Hematopoietic multipotent progenitor cell treated with erythropoietin and hydrocortisone succinate and interleukin-3 and kit ligand, for 4 days (in vitro differentiated cells): ENCODE results near the gene FICD.
"Not testable (repeated sequence)": the region's sequence is repeated elsewhere in the genome, so short reads cannot be mapped to it uniquely, and the experiment has no call there.

Experiments
- DNase-seq: peaks from one replicate; pipeline ENCODE4 v3.0.0-alpha.2; 2015

FICD gene

DNA sequence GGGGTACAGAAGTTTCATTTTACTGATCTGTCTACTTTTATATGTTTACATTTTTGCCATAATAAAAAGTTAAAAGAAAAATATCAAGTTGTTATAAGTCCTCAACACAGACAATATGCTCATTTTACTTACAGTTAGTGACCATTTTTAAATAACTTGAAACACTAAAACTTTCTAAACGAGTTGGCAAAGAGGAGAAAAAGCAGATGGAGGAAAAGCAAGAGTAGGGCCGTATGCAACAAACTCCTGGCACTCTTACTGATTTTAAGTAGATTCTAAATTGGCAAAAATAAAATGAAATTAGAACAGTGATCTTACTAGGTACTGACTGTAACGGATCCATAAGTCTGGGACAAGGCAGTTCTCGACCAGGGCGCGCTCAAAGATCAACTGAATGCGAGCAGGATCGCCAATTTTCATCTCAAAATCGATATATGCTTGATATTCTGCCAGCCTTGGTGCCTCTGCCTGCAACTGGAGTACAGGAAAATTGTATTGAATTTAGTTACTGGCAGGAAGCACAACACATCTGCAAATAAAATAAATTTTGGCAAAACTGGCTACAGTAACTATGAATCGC is 23.6 kb downstream of the FICD start:
- no peak for DNase-seq

DNA sequence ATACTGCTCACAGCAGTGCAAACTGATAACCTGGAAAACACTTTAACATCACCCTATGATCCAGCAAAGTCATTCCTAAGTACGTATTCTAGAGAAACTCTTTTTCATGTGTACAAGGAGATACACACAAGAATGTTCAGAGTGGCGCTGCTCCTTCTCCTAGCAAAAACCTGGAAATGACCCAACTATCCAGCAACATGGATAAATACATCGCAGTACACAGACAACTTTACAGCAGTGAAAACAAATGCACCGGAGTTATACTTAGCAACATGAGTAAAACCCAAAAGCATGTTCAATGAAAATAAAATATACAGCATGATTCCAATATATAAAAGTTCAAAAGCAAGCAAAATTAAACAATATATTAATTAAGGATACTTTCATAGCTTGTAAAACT is 27.2 kb downstream of the FICD start:
- no peak for DNase-seq

DNA sequence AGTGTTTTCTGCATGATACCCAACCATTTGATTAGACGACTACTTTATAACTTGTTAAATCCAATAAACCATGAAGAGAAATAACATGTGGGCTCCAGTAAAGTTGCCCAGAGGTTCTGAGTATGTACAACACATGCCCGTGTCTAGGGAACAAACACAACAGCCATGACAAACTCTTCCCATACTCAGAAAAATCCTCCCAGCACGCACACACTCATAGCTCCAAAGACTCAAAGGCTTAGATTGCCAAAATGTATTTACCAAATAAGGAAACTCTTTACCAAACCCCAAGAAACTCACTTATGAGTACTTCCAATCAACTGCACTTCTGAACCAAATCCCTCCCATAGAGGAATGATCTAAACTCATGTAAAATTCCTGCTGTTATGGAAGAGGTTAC is 28.6 kb downstream of the FICD start:
- DNase-seq = no peak

DNA sequence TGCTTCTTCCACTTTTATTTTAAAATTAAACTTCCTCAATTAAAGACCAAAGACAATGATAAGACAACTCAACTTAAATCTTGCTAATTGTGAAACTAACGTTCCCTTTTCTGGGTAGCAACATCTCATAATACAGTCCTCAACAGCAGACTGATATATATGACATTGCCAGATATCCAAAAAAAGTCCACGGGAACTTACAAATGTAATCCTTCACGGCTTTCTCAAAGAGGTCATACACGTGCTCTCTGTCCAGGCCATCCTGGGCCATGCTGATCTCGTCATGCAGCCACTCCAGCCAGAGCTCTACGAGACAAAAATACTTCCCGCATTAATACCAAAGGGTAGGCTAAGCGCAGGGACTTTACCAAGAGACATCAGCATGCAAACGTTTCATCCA is 32.6 kb downstream of the FICD start:
- peak; percentile 34 for DNase-seq

DNA sequence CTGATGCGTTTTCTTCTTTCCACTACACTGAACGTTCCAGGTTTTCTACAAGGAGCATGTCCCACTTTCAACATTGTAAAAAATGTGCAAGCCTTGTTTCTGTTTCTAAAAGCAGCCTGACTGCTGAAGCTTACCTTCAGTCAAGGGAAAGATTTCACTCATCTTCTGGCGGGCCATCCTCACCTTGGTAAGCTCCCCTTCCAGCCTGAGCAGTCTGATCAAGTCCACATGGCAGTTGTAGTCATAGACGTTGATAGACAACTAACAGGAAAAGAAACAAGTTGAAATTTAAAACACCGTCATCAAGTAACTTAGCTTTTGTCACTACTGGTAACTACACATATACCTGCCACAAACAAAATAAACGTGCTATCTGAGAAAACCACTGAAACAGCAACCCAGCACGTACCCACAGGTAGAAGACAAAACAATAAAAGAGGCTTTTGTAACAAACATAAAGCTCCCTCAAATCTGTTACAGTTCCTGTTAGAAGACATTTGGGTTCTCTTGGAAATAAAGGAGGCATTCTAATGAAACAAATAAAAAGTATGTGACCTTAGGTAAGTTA is 34.0 kb downstream of the FICD start:
- no peak for DNase-seq

DNA sequence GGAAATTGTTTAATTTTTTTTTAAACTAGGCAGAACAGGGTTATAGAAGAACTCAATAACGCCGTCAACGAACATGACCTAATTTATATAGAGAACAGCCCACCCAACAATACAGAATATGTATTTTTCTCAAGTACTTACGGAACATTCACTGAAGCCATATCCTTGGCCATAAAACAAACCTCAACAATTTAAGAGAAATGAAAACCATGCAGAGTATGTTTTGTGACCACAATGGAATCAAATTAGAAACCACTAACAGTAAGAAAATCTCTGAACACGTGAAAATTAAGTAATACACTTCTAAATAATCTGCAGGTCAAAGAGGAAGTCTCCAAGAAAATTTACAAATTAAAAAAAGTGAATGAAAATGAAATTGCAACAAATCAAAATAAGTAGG is 36.5 kb downstream of the FICD start:
- DNase-seq = peak; percentile 35

DNA sequence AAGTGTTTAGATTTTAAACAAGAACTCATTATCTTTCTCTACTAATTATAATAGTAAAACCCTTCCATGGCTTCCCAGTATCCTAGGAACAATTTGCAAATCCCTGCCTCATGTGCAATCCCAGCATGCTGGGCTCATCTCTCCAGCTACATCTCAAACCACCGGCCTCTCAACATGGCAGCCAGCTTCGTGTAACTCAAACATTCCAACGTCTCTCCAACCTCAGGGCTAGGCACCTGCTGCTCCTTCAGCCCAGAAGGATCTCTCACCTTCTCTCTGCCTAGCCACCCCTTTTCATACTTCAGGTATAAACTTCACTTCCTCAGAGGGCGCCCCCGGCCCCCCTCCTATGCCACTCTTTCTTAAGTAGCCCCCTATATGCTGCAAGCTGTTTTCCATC is 38.7 kb downstream of the FICD start:
- DNase-seq = no peak

DNA sequence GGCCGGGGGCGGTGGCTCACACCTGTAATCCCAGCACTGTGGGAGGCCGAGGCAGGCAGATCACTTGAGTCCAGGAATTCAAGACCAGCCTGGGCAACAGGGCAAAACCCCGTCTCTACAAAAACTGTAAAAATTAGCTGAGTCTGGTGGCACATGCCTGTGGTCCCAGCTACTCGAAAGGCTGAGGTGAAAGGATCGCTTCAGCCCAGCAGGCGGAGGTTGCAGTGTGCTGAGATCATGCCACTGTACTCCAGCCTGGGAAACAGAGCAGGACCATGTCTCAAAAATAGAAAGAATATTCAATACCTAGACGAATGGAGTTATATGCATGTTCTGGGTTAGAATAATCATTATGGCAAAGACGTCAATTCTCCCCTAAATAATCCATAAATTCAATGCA is 40.3 kb downstream of the FICD start:
- DNase-seq = not testable (repeated sequence)

DNA sequence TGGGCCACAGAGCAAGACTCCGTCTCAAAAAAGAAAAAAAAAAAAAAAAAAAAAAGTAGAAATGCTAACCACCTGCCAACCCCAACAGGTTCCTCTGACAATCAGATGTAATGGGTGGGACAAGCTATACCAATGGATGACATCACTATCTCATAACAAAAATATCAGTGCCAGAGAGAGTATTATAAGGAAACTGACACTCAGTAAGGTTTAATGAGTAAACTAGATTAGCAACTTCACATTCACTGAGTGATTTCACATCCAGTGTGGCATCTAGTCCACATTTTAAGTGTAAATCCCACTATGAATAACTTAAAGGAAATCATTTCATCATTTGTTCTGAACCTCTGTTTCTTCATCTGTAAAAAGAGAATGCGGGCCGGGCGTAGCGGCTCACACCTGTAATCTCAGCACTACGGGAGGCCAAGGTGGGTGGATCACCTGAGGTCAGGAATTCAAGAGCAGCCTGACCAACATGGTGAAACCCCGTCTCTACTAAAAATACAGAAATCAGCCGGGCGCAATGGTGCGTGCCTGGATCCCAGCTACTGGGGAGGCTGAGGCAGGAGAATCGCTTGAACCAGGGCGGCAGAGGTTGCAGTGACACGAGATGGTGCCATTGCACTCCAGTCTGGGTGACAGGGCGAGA is 44.1 kb downstream of the FICD start:
- no peak for DNase-seq

DNA sequence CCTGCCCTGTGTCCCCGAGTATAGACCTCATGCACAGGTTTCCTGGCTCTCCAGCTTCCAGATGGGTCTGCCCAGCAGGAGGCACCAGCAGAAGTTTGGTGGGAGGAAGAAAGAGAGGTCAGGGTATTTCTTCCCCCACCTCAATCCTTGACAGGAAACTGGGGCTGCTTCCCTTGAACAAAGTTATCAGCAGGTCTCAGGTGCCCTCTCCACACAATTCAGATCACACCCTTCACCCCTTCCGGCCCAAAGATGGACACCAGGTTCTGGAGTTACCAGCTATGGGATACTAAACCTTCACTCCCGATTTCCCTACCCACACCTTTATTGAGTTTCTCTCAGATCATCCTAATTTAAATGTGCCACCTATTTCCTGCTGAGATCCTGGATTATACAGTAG is 44.7 kb downstream of the FICD start:
- peak; percentile 20 for DNase-seq

DNA sequence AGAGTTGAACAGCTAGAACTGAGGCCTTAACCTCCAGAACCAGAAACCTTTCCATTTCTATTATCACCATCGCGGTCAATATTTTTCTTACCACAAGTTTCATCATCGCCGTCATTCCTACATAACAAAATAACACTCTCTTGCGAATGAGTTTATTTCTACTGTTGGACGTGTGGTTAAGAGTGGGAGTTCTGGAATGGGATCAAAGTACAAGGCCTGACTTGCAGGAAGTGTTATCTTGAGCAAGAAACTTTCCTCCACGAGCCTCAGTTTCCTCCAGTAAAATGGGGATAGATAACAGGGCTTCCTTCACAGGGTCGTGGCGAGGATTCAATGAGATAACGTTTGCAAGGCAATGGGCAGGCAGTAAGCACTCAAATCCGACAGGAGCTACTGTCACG is 45.2 kb downstream of the FICD start:
- DNase-seq = peak; percentile 57

DNA sequence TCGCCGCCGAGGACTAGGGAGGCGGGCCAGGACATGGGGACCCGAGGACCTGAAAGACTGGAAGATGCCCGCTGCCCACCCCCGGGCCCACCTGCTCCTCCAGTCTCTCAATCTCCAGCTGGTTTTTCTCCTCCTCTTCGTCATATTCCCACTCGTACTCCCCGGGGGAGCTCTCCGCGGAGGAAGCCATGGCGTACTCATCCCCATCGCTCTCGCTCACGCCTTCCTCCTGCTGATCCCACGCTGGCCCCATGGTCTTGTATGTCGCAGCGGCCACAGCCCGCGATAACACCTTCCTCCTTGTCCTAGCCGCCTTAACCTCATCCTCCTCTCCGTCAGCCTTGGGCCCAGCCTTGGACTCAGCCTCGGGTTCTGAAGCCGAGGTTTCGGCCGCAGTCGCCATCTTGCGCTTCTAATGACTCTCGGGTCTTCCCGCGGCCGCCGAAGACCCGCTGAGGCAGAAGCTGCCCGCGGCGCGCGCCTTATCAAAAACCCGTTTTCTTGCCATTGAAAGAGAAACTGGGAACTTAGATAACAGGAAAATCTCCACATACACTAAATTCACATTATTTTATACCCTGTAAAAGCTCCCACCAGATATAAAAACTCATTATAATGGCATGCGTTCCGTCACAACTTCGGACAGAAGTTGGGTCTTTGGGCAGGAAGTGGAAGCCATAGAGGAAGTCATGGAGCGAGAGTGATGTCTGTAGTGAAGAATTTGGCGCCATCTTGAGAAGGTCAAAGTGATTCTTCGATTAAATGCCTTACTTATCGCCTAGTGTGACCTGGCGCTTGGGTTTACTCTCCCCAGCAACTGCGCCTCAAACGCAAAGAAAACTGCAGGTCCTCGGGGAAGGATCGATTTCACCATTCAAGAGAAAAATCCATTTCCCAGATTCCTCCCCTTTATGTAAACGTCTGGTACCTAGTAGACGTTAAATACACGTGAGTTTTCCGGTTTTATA is 46.0 kb downstream of the FICD start, which contains the start of gene SART3:
Gene SART3 (minus strand): TSS at position 422 of the 968 bp plus-strand sequence. CDS start 19 bp downstream, at position 403.
- DNase-seq = peak; percentile 96

DNA sequence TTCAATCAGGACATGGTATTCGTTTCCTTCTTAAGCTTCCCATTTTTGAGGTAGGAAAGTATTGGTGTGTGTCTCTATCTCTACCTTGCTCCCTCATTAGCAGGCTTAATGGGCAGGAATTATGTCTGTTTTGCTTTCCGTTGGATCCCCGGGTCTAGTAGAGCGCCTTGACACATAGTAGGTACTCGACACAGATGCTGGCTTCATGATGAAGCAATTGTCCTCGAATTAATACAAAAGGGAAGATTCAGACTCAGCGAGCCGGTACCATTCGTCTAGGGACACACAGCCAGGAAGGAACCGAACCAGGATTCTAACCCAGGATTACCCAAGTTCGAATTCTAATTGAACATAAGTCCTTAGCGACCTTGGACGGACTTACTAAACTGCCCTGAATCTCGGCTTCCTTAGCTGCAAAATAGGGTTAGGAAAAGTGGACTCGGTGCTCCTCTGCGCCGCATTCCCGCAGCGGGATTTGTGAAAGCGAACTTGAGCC is 46.8 kb downstream of the FICD start:
- DNase-seq = no peak

DNA sequence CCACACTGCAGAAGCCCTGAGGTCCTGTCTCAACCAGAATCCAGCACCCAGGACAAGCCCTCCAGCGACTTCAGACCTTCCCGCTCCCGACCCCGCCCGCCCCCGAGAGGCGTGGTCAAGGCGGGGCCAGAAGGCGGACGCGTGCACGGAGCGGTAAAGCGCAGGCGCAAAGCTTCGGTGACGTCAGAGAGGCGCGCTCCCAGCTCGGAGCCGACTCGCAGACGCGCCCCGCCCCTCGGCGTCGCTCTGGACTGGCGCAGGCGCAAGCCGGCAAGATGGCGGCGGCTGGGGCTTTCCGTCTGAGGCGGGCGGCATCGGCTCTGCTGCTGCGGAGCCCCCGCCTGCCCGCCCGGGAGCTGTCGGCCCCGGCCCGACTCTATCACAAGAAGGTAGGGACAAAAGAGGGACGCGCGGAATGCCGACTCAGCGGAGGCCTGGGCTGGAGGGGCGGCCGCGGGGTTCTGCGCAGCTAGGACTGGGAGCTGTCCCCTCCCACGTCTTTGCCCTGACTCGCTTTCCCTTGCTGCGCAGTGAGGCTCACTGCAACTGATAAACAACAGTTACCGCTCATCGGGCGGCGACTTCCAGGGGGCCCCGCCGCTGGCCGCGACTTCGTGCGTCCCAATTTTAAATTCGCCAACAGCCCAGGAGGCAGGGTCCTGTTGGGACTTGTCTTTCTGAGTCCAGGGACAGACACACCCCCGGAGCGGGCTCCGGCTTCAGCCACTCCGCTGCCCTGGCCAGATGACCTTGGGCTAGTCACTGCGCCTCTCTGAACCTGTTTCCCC is 47.5 kb downstream of the FICD start, which contains the start of gene ISCU:
Gene ISCU (plus strand): TSS at position 249 of the 788 bp plus-strand sequence. CDS start 27 bp downstream, at position 276.
- DNase-seq = peak; percentile 98

DNA sequence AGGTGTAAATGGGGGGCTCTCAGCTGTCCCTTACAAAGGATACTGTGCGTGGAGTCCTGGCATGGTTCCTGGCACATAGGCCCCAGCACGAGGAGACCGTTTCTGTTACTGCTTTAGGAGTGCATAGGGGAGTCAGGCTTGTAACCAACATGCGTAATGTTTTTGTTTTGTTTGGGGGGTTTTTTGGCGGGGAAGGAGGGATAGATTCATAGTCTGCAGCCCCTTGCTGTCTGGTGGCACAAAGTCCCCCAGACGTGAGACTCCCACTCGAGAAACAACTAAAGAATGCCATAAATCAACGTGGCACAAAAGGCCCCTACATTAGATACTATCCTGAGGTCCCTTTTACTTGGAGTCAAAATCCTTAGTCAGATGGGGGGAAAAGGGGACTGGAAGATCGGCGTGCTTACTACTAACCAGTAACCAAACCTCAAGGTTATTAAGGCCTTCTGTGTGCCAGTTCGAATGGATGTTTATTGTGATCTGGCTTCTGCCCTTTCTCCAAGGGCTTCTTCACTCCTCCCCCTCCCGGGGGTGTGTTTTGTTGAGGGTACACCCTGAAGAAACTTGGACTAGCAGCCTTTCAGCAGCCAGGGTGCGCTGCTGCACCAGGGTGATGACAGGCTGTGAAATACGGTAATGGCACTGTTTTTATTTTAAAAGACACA is 48.2 kb downstream of the FICD start:
- DNase-seq = peak; percentile 97

DNA sequence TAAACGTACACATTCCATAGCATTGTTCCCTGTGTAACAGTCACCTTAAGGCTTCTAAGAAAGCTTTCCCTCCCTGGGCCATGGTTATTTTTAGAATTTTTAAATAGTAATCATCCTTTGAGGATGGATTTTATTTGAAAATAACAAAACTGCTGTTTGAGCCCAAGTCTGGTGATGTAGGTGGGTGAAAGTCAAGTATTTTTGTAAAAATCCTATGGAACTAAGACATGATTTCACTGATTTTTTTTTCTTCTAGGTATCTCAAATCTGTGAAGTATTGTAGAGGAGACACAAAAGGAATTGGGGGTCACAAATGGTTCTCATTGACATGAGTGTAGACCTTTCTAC is 48.7 kb downstream of the FICD start:
- DNase-seq = no peak

DNA sequence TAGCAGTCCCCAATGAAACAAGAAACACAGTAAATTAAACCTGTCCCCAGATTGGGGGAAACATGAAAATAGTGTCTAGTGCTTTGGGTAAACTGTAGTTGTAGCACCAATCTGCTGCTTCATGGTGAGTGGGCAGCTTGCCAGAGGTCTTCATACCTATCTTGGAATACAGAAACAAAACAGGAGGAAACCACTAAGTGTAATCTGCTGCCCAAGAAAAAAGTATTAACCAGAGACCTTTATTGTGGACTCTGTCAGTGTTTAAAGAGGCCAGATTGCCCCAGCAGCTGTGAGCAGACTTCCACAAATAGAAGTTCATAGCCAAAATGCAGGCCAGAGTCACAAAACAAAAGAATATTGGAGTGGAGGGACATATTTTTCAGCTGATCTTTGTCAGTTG is 49.6 kb downstream of the FICD start:
- peak; percentile 93 for DNase-seq

DNA sequence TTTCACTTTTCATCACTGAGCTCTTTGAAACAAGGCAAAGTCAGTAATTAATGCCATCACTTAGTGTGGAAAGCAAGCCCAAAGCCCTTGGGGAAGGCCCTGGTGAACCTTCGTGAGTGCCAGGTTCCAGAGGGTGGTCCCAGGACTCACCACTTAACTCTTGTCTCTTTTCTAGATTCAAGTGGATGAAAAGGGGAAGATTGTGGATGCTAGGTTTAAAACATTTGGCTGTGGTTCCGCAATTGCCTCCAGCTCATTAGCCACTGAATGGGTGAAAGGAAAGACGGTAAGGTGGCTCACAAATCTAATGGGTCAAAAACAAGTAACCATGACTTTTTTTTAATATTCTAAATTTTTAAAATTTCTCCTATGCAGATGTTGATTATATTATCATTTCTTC is 50.1 kb downstream of the FICD start:
- no peak for DNase-seq

DNA sequence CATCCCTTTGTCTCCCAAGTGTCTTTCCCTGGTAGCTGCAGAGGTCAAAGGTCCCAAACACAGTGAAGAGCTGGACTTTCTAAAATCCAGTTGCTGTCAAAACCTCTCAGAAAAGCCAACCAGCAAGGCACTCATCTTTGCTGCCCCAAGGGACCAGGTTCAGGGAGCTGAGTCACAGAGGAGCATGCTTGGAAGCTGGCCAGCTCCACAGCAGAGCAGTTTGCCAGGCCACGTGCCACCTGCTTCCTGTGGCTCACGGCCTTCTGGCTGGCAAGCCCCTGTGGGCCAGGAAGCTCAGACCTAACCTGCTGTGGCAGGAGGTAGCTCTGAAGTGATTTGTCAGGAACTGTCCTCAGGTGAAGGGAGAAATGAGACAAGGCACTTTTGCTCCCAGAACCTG is 50.9 kb downstream of the FICD start:
- peak; percentile 88 for DNase-seq

DNA sequence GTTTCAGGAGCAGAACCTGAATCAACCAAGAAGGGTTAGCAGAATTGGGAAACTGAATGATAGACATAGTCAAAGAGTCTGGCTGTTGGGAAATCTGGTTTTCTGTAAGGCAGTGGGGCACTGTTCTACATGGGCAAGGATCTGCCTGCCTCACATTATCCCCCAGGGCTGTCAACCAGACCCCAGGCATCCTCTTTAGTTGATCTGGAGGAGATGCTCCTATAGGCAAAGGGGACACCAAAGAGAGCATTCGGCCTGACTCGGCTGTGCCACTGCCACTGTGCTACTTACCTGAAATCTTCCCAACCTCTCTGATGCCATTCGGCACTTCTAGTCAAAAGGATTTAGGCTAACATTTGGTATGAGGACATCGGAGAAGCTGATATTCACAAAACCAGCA is 51.4 kb downstream of the FICD start:
- no peak for DNase-seq

DNA sequence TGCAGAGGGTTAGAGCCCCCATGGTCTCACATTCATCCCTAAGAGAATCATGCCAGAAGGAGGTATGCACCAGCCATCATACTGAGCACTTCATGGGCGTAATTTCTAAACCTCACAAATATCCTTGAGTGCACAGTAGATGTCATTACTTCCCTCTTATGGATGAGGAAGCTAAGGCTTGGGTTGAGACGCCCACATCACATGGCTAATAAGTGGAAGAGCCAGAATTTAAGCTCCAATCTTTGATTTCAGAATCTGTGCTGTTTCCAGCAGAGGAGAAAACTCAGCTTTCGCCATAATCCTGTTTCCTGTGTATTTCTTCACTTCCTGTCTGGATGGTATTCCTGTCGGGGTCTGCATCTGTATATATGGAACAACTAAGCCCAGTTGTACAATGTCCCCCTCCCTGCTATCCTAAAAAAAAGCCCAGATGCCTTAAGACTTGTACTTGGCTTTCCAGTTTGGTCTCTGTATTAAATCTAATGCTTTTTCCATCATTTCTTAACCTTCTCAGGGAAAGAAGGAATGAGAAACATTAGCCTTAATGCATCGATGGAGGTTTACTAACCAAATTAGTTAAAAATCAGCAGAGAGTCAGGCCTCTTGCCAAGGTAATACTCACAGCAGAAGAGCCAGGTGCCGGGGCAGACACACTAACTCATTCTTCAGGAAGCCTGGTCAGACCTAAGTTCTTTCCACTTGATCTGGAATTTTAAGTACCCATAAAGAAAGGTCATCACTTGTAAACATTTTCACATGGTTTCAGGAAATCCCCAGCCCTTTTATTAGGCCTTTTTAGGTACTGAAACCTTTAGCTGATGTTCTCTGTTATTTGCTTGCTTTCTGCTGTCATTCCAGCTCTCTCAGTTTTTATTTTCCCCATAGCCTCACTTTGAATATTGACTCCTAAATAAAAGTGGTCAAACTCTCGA is 52.6 kb downstream of the FICD start:
- DNase-seq = no peak
